ENCODE results near the gene KIAA2012.
A peak's percentile ranks its signal among the peaks of the same experiment; 100 is the strongest.

KIAA2012 gene

DNA sequence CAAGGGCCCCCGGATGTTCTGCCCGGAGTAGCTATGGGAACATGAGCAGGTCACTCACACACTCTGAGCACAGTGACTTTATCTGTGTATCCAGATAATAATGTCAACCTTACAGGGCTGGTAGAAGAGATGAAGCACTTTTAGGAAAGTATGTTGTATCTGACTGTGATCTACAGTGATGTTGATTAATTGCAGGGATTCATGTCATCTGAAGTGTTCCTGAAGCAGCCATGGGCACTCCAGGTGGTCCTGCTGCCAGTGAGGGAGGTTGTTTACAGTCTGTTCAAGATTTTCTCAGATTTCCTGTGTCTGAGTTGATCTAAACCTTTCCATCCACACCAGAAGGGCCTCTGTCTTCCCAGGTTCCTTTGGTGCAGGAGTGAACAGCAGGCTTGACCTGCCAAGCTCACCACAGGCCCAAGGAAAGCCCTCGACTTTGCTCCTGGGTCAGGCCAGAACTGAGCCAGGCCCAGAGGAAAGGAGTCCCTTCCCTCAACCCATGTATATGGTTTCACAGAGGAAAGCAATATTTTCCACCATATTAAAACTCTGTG, 28.0 kb downstream of the KIAA2012 start:
- H3K27ac ChIP-seq (replicated peaks): no peak overlapping the region
- no peak for DNase-seq (ENCODE audit: low read depth in 1 of 2, low spot score in 1 of 2)
- no peak for TF ChIP-seq REST (IDR thresholded peaks at IDR 0.05; ENCODE audit: insufficient replicate concordance, low read depth)
- TF ChIP-seq POLR2AphosphoS5 (IDR thresholded peaks at IDR 0.05; ENCODE audit: low read depth): no peak
- no peak for TF ChIP-seq GABPA (IDR thresholded peaks at IDR 0.05; ENCODE audit: low read depth)
- no peak for TF ChIP-seq SPI1 (IDR thresholded peaks at IDR 0.05; ENCODE audit: borderline replicate concordance, low read depth)
- TF ChIP-seq CTCF (IDR thresholded peaks at IDR 0.05; ENCODE audit: insufficient read depth, low read length): no peak

GRCh38 chr2:202102425-202103000, 29.5 kb downstream of the KIAA2012 start:
- TF ChIP-seq POLR2AphosphoS5 (IDR thresholded peaks at IDR 0.05; ENCODE audit: low read depth) (no peak), SPI1 (IDR thresholded peaks at IDR 0.05; ENCODE audit: borderline replicate concordance, low read depth) (no peak), REST (IDR thresholded peaks at IDR 0.05; ENCODE audit: insufficient replicate concordance, low read depth) (no peak), GABPA (IDR thresholded peaks at IDR 0.05; ENCODE audit: low read depth) (no peak), CTCF (IDR thresholded peaks at IDR 0.05; ENCODE audit: insufficient read depth, low read length) (no peak)
- H3K4me3 ChIP-seq (replicated peaks; ENCODE audit: insufficient read depth, low read length): no peak overlapping the region
- no peaks in the 10 kb centered on the region for H3K27me3 ChIP-seq (ENCODE audit: insufficient read depth, poor library complexity, severe bottlenecking)
- no peak overlapping the region for H3K27ac ChIP-seq (replicated peaks)
- DNase-seq (ENCODE audit: low read depth in 1 of 2, low spot score in 1 of 2): no peak

More for the DNA sequence above, 28.0 kb downstream of the KIAA2012 start:
- H3K27me3 ChIP-seq (ENCODE audit: insufficient read depth, poor library complexity, severe bottlenecking): no peaks in the 10 kb centered on the region
- H3K4me3 ChIP-seq (replicated peaks; ENCODE audit: insufficient read depth, low read length): no peak overlapping the region

DNA sequence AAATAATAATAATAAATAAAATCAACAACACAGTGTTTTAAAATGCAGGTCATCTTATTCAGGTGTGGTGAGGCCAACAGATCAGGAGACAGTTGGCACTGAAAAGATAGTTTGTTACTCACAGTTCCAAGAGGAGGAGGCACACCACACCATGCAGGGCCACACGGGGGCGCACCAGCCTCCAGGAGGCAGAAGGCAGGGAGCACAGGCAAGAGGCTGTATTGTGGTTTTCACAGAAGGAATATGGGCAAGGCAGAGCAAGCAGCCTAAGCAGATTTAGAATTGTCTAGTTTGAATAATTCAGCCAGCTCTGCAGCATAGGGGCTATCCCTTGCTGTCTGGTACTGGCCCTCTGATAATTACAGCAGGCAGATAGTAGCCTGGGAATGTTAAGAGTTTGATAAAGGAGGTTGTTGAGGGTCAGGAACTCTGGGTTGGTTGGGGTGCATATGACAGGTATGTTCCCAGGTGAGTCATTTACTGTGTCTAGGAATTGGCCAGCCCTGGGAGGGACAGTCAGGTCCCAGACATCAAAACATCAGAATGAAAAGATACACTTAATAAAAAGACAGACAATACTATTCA, 31.3 kb downstream of the KIAA2012 start:
- Histone ChIP-seq H3K4me3 (replicated peaks; ENCODE audit: insufficient read depth, low read length) (no peak overlapping the region), H3K27ac (replicated peaks) (no peak overlapping the region), H3K27me3 (ENCODE audit: insufficient read depth, poor library complexity, severe bottlenecking) (no peaks in the 10 kb centered on the region)
- no peak for TF ChIP-seq GABPA (IDR thresholded peaks at IDR 0.05; ENCODE audit: low read depth)
- TF ChIP-seq POLR2AphosphoS5 (IDR thresholded peaks at IDR 0.05; ENCODE audit: low read depth): no peak
- TF ChIP-seq CTCF (IDR thresholded peaks at IDR 0.05; ENCODE audit: insufficient read depth, low read length): peak; percentile 53
- no peak for TF ChIP-seq REST (IDR thresholded peaks at IDR 0.05; ENCODE audit: insufficient replicate concordance, low read depth)
- no peak for TF ChIP-seq SPI1 (IDR thresholded peaks at IDR 0.05; ENCODE audit: borderline replicate concordance, low read depth)
- DNase-seq (ENCODE audit: low read depth in 1 of 2, low spot score in 1 of 2): peak; percentile 26 to 73

Measured in HL-60 (cell line).